ENCODE measurements around the gene STMN3.
"Not testable (repeated sequence)": the region's sequence is repeated elsewhere in the genome, so short reads cannot be mapped to it uniquely, and the experiment has no call there.

The STMN3 gene

GRCh38 chr20:63612276-63612931 lies 40.8 kb downstream of the STMN3 start:
- DNase-seq (ENCODE audit: low spot score): no peak

- no peak for DNase-seq (ENCODE audit: low spot score)
Observed at GRCh38 chr20:63611646-63612045, 41.6 kb downstream of the STMN3 start.

DNA sequence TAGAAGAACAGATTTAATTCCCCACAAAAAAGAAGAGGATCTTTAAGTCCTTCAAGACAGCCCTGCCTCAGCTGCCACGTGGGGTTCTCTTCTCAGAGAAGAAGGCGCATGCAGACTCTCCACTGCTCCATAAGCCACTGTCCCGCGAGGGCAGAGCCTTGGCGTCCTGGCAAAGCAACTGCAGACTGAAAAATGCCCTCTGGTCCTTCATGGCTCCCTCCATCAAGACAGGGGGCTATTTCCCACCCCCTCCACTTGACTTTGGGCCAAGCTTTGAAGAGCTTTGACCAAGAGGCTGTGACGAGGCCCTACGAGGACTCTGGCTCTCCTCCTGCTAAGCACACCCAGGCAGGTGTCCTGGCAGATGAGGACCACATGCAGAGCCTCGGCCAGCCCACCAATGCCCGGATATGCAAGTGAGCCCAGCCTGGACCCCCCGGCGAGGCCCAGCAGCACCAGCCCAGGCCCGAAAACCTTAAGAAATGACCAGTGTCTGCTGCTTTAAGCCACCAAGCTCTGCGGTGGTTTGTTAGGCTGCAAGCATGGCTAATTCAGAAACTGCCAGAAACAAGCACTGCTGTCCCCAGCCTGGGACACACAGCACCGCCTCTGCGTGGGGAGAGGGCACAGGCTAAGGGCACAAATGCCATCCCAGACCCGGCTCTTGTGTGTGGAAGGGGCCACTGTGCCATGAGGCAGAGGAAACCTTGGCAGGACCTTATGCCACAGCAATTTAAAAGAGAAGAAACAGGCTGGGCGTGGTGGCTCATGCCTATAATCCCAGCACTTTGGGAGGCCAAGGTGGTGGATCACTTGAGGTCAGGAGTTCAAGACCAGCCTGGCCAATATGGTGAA lies 42.4 kb downstream of the STMN3 start:
- DNase-seq (ENCODE audit: low spot score): no peak

- no peak for DNase-seq (ENCODE audit: low spot score)
Observed at GRCh38 chr20:63606686-63607085, 46.5 kb downstream of the STMN3 start.

GRCh38 chr20:63602321-63602720 lies 50.9 kb downstream of the STMN3 start:
- DNase-seq (ENCODE audit: low spot score): no peak

DNA sequence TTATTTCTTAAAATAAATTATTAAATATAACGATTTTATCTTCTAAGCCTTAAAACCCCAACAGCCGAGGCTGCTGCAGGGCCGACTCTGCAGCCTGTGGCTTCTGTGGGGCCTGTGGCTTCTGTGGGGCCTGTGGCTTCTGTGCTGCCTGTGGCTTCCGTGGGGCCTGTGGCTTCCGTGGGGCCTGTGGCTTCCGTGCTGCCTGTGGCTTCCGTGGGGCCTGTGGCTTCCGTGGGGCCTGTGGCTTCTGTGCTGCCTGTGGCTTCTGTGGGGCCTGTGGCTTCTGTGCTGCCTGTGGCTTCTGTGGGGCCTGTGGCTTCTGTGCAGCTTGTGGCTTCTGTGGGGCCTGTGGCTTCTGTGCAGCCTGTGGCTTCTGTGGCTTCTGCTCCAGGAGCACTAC lies 51.5 kb downstream of the STMN3 start:
- not testable (repeated sequence) for DNase-seq (ENCODE audit: low spot score)

DNA sequence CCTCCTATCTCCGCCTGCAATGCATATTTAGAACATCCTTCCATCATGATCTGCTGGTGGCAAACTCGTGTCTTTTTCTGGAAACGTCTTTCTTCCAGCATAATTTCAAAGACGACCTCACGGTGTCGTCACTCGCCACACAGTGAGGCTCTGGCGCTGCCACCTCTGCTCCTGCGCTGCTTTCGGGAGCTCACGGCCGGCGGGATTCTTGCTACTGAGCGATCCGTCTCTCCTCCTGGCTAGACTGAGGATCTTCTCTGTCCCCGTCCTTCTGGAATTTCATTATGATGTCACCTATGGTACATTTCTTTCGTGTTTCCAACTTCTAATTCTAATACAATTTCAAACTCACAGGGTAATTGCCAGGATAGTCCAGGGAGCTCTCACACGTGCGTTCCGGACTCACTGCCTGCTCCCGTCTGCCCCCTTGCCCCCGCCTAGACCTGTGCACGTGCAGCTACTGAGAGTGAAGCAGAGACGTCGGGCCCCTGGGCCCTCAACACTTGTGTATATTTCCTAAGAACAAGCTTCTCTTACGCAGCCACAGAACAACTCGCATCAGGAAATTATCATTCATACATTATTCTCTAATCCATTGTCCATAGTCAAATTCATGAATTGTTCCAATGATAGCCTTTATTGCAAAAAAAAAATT lies 53.7 kb downstream of the STMN3 start:
- DNase-seq (ENCODE audit: low spot score): no peak

GRCh38 chr20:63598479-63599395 lies 54.5 kb downstream of the STMN3 start:
- no peak for DNase-seq (ENCODE audit: low spot score)

GRCh38 chr20:63597651-63598478 lies 55.4 kb downstream of the STMN3 start:
- DNase-seq (ENCODE audit: low spot score): no peak

DNA sequence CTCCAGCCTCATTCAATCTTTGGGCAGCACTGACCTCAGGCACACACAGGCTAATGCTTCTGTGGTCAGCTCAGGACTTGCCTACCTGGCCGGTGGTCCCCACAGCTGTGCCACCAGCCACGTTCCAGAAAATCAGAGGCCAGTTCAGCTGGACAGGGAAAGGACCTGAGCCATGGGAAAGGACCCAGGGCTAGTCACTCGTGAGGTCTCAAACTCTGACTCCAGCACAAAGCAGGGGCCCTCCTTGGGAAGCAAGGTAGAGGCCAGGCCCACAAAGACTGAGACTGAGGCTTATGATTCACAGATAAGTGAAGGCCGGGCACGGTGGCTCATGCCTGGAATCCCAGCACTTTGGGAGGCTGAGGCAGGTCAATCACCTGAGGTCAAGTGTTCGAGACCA lies 56.8 kb downstream of the STMN3 start:
- DNase-seq (ENCODE audit: low spot score): no peak

DNA sequence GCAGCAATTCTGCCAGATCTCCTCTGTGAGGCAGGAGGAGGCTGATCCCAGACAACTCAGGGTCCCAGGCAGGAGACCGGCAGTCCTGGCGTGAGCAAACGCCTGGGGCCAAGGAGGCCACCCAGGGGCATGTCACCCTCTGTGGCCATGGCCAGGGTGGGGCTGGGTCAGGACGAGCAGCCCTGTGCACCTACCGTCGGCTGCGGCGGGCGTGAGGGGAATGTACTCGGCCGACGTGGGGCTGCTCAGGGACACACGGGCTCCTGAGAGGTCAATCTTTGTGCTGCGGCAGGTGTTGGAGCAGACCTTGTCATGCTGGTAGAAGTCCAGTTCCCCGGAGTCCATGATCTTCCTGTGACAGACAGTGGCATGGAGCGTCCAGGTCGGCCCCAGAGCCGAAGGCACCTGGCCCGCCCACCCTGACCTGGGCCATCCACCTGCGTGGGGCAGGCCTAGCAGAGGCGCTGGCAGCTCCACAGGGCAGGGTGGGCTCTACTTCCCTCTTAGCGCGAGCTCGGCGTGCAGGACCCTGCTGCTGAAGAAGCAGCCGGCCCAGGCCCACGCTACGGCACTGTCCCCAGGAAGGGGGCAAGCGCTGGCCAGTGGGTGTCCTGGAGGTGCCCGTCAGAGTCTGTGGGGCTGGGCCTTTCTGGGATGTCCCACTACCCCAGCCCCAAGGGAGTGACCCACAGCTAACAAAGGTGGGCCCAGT lies 57.7 kb downstream of the STMN3 start:
- DNase-seq (ENCODE audit: low spot score): no peak

DNA sequence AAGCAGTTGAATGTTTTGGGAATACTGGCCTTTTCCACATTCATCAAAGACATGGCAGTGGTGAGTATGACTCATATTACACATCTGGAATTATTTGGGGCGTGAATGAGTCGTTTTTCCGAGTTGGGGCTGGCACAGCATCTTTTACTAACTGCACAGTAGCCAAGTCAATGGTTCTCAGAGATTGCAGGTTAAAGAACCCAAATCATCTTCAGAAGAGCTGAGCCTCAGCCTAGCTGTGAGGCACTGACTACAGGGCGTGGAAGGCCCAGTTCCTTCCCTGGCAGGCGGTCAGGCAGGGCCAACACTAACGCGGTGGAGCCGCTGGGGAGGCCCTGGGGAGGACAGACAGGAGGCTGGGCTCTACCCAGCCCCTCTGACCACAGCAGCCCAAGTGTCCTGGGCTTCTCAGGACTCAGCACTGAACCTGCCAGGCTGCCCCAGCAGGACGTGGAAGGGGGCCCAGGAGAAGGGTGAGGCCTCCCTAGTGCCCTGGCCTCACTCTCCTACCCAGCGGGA lies 59.1 kb downstream of the STMN3 start:
- no peak for DNase-seq (ENCODE audit: low spot score)

DNA sequence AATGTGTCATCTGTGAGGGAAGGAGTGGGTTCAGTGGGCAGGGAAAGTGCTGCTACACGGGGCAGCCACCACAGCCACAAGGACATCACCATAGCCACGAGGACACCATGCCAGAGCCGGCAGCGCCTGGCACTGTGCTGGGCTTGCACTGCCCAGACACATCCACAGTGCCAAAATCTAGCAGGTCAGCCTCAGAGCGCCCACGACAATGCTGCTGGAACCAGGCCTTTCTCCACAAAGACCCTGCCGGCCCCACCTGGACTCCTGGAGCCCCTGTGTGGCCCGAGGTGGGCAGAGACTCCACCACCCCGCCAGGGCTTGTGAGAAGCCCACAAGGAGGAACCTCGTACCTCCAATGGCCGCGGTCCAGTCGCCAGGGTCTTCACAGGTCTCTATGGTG lies 60.6 kb downstream of the STMN3 start:
- no peak for DNase-seq (ENCODE audit: low spot score)

DNA sequence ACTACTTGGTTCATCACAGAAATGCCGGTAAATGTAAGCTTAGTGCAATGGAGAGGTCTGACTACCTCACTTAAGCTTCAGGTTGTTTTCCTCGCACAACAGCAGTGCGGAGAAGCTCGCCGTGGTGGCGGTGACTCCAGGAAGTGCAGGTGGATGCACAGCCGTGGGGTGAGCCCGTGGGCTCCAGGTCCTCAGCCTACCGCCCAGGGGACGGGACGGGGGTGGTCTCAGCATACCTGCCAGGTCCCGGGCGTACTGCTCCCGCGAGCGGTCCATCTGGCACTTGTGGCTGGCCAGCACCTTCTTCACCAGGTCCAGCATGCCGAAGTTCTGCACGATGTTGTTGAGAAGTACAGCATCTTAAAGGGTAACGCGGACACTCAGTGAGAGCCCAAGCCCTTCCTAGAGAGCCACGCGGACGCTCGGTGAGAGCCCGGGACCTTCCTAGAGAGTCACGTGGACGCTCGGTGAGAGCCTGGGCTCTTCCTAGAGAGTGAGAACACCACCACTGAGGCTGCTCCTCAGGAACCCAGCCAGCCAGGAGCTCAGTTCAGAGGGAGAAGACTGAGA lies 61.4 kb downstream of the STMN3 start:
- DNase-seq (ENCODE audit: low spot score): no peak

- no peak for DNase-seq (ENCODE audit: low spot score)
Observed at GRCh38 chr20:63591147-63591533, 62.1 kb downstream of the STMN3 start.

GRCh38 chr20:63590218-63591146 lies 62.7 kb downstream of the STMN3 start:
- DNase-seq (ENCODE audit: low spot score): no peak
